Effector memory CD8-positive, alpha-beta T cell (primary cell): ENCODE results near the gene LDLRAD2.

Experiments
- ATAC-seq: fragments of 150-1000 bp; cut with Tn5 transposase; replicated peaks from 2 replicates; pipeline ENCODE4 v1.10.0; 2021; ENCODE audit warnings: mild to moderate bottlenecking, moderate library complexity
- DNase-seq, 3 experiments: peaks; one replicate each; pipeline ENCODE4 v3.0.0; 2021
- H3K27ac Mint-ChIP-seq, 2 donors: one replicate each; pipeline ENCODE4 v1.8.0; 2022; ENCODE audit warnings: mild to moderate bottlenecking in 2 of 2, mixed read lengths in 2 of 2, moderate library complexity in 2 of 2
- H3K27me3 Mint-ChIP-seq, 2 donors: one replicate each; pipeline ENCODE4 v1.8.0; 2022; ENCODE audit warnings: mixed read lengths in 2 of 2
- H3K36me3 Mint-ChIP-seq: one replicate; pipeline ENCODE4 v1.8.0; 2022; ENCODE audit warnings: mild to moderate bottlenecking, moderate library complexity, mixed read lengths; ENCODE audit not compliant: insufficient read depth
- H3K4me1 Mint-ChIP-seq, 2 donors: one replicate each; pipeline ENCODE4 v1.8.0; 2022; ENCODE audit warnings: low read depth in 2 of 2, mixed read lengths in 2 of 2
- H3K4me3 Mint-ChIP-seq, 2 donors: one replicate each; pipeline ENCODE4 v1.8.0; 2022; ENCODE audit warnings: mild to moderate bottlenecking in 2 of 2, mixed read lengths in 2 of 2, moderate library complexity in 2 of 2
- H3K9me3 Mint-ChIP-seq, 2 donors: one replicate each; pipeline ENCODE4 v1.8.0; 2022; ENCODE audit warnings: mixed read lengths in 2 of 2

The LDLRAD2 gene

GRCh38 chr1:21868941-21869454, 56.9 kb downstream of the LDLRAD2 start:
- ATAC-seq (no peak), DNase-seq (no peak)
- Mint-ChIP-seq H3K4me3 (no peak overlapping the region), H3K4me1 (no peaks in the 10 kb centered on the region), H3K27me3 (peaks cover 15 to 41% of the 10 kb centered on the region in 2 donors), H3K9me3 (no peaks in the 10 kb centered on the region), H3K36me3 (peaks cover 3% of the 10 kb centered on the region), H3K27ac (no peak overlapping the region)

GRCh38 chr1:21869620-21870121, 57.6 kb downstream of the LDLRAD2 start:
- ATAC-seq (no peak), DNase-seq (no peak)
- Mint-ChIP-seq H3K4me3 (no peak overlapping the region), H3K27ac (no peak overlapping the region), H3K36me3 (peaks cover 3% of the 10 kb centered on the region), H3K27me3 (peaks cover 15 to 45% of the 10 kb centered on the region in 2 donors), H3K9me3 (no peaks in the 10 kb centered on the region), H3K4me1 (no peaks in the 10 kb centered on the region)

DNA sequence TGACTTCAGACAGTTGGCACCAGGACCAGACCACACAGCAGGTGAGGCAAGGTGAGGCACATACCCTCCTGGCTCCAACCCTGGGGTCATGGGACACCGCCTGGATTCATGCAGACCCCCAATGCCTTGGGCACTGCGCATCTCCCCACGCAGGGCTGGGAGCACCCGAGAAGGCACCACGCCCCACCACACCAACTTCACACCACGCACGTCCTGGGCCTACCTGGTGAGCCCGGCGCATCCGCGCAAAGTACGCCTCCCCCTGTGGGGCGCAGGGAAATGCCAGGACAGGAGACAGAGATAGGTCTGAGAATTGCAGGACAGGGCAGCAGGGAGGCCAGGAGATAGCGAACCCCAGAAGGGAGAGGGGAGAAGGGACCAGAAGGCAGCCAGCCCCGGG, 58.5 kb downstream of the LDLRAD2 start:
- Mint-ChIP-seq H3K4me1 (no peaks in the 10 kb centered on the region), H3K9me3 (no peaks in the 10 kb centered on the region), H3K27me3 (peaks cover 15 to 45% of the 10 kb centered on the region in 2 donors), H3K36me3 (peaks cover 3% of the 10 kb centered on the region), H3K4me3 (no peak overlapping the region), H3K27ac (no peak overlapping the region)
- no peak for ATAC-seq
- DNase-seq = no peak

GRCh38 chr1:21871943-21872342, 59.9 kb downstream of the LDLRAD2 start:
- Mint-ChIP-seq H3K9me3 (no peaks in the 10 kb centered on the region), H3K27ac (peak overlapping the region in 1 of 2 donors; percentile 25), H3K4me1 (no peaks in the 10 kb centered on the region), H3K4me3 (no peak overlapping the region), H3K36me3 (peaks cover 3% of the 10 kb centered on the region), H3K27me3 (peaks cover 15 to 45% of the 10 kb centered on the region in 2 donors)
- ATAC-seq = no peak
- no peak for DNase-seq

GRCh38 chr1:21872445-21873079, 60.5 kb downstream of the LDLRAD2 start:
- H3K4me1 Mint-ChIP-seq = no peaks in the 10 kb centered on the region

GRCh38 chr1:21873174-21873573, 61.1 kb downstream of the LDLRAD2 start:
- Mint-ChIP-seq H3K27ac (no peak overlapping the region), H3K4me1 (no peaks in the 10 kb centered on the region), H3K27me3 (peaks cover 15 to 45% of the 10 kb centered on the region in 2 donors), H3K36me3 (peaks cover 3% of the 10 kb centered on the region), H3K9me3 (no peaks in the 10 kb centered on the region), H3K4me3 (no peak overlapping the region)
- ATAC-seq (no peak), DNase-seq (no peak)

More at GRCh38 chr1:21872445-21873079, 60.5 kb downstream of the LDLRAD2 start:
- DNase-seq (no peak), ATAC-seq (no peak)
- Mint-ChIP-seq H3K27ac (peak overlapping the region in 1 of 2 donors; percentile 25), H3K9me3 (no peaks in the 10 kb centered on the region), H3K36me3 (peaks cover 3% of the 10 kb centered on the region), H3K4me3 (no peak overlapping the region), H3K27me3 (peaks cover 15 to 45% of the 10 kb centered on the region in 2 donors)

GRCh38 chr1:21873761-21874160, 61.7 kb downstream of the LDLRAD2 start:
- ATAC-seq = no peak
- DNase-seq = no peak
- no peak overlapping the region for H3K27ac Mint-ChIP-seq

GRCh38 chr1:21874328-21874727, 62.3 kb downstream of the LDLRAD2 start:
- Mint-ChIP-seq H3K9me3 (no peaks in the 10 kb centered on the region), H3K27ac (no peak overlapping the region), H3K4me1 (no peaks in the 10 kb centered on the region), H3K36me3 (peaks cover 3% of the 10 kb centered on the region), H3K27me3 (peaks cover 11 to 39% of the 10 kb centered on the region in 2 donors), H3K4me3 (no peak overlapping the region)
- DNase-seq (no peak), ATAC-seq (no peak)

More at GRCh38 chr1:21873761-21874160, 61.7 kb downstream of the LDLRAD2 start:
- Mint-ChIP-seq H3K4me3 (no peak overlapping the region), H3K4me1 (no peaks in the 10 kb centered on the region), H3K9me3 (no peaks in the 10 kb centered on the region), H3K27me3 (peaks cover 15 to 45% of the 10 kb centered on the region in 2 donors), H3K36me3 (peaks cover 3% of the 10 kb centered on the region)
